SH-SY5Y (cell line): ENCODE results near the gene GALR1.

ENCODE experiments used
- GATA2 ChIP-seq: IDR thresholded peaks from 2 replicates; pipeline ENCODE4 v1.6.1; 2011; ENCODE audit warnings: mild to moderate bottlenecking, low read depth, low read length
- GATA3 ChIP-seq: IDR thresholded peaks from 2 replicates; pipeline ENCODE4 v1.6.1; 2011; ENCODE audit warnings: low read depth, mild to moderate bottlenecking, low read length, moderate library complexity

Gene GALR1

GRCh38 chr18:77223653-77224052 lies 26.0 kb upstream of the GALR1 start:
- TF ChIP-seq GATA3 (no peak), GATA2 (no peak)

GRCh38 chr18:77230645-77231044 lies 19.0 kb upstream of the GALR1 start:
- TF ChIP-seq GATA2 (no peak), GATA3 (no peak)

GRCh38 chr18:77234504-77235365 lies 14.9 kb upstream of the GALR1 start:
- no peak for TF ChIP-seq GATA2
- TF ChIP-seq GATA3, result no peak

GRCh38 chr18:77248873-77249568 lies 627 bp upstream of the GALR1 start:
- no peak for TF ChIP-seq GATA3

GRCh38 chr18:77250501-77250925 lies 865 bp downstream of the GALR1 start:
- TF ChIP-seq GATA3 (no peak), GATA2 (no peak)

GRCh38 chr18:77250926-77251729 lies 1.5 kb downstream of the GALR1 start:
- TF ChIP-seq GATA3 (no peak), GATA2 (no peak)

GRCh38 chr18:77251730-77252050 lies 2.0 kb downstream of the GALR1 start:
- TF ChIP-seq GATA2 (no peak), GATA3 (no peak)

GRCh38 chr18:77254711-77255405 lies 5.2 kb downstream of the GALR1 start:
- no peak for TF ChIP-seq GATA2
- TF ChIP-seq GATA3, result no peak

- TF ChIP-seq GATA3, result no peak
- no peak for TF ChIP-seq GATA2
These were observed 5.9 kb downstream of the GALR1 start for GRCh38 chr18:77255426-77256105.

- TF ChIP-seq GATA3 (no peak), GATA2 (peak; percentile 39; the same call in 1 of the 2 replicates)
These were observed 13.2 kb downstream of the GALR1 start for GRCh38 chr18:77262643-77263465.

- no peak for TF ChIP-seq GATA3
- TF ChIP-seq GATA2, result no peak
These were observed 13.8 kb downstream of the GALR1 start for GRCh38 chr18:77263466-77263763.

GRCh38 chr18:77267969-77268368 lies 18.3 kb downstream of the GALR1 start:
- no peak for TF ChIP-seq GATA2
- TF ChIP-seq GATA3, result no peak

GRCh38 chr18:77268456-77268855 lies 18.8 kb downstream of the GALR1 start:
- no peak for TF ChIP-seq GATA3
- no peak for TF ChIP-seq GATA2
